Prostate gland (tissue), 2 donors: ENCODE data around the gene SEZ6L.

Source experiments
- CTCF ChIP-seq, 4 experiments: fragments of 200-600 bp in 2 of 4; fragments of 450-650 bp in 2 of 4; sonication (generic) in 2 of 4; IDR thresholded peaks; 1 replicate in 3 of 4; 2 replicates in 1 of 4; pipeline ENCODE4 v1.5.1; 2016 to 2019; ENCODE audit warnings: antibody characterized with exemption in 4 of 4, mild to moderate bottlenecking in 2 of 4, moderate library complexity in 2 of 4
- POLR2A ChIP-seq: fragments of 450-650 bp; IDR thresholded peaks from one replicate; pipeline ENCODE4 v1.6.1; 2016; ENCODE audit warnings: antibody characterized with exemption, mild to moderate bottlenecking

DNA sequence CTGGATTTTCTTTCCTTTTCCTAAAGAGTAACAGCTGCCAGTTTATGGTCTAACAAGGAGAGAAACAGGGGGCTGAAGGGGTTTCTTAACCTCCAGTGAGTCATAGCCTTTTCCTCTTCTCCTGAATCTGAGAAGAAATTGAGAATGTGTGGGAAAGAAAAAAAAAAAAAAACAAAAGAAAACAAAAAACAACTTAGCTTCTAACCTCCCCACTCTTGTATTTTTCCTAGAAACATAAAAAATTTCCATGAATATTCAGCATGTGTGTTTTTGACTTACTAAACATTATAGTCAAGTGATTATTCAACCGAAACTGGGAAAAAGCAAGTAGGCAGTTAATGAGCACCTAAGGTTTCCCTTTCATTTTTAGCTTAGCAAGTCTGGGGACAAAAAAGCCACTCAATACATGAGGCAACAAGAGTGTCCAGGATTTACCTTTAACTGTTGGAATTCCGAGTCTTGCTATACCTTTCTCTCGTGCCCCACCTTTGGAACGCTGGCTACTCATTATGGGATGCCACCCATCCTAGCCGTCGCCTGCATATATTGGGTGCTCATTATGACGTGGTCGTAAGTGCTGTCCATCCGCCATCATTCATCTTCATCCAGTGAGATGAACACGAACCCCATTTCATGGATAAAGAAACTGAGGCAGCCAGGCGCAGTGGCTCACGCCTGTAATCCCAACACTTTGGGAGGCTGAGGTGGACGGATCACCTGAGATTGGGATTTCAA is 262.2 kb downstream of the SEZ6L start:
- no peak for TF ChIP-seq CTCF (IDR thresholded peaks at IDR 0.05)
- no peak for TF ChIP-seq POLR2A
